ENCODE measurements around the gene TBXAS1. TPM values are rescaled to one million over a fixed set of nuclear protein-coding genes. Genes with fewer than 3 reads are reported as not detected.

Gene TBXAS1
- polyA plus RNA-seq, 1 donor from 2014 or later, result 0.93 TPM

DNA sequence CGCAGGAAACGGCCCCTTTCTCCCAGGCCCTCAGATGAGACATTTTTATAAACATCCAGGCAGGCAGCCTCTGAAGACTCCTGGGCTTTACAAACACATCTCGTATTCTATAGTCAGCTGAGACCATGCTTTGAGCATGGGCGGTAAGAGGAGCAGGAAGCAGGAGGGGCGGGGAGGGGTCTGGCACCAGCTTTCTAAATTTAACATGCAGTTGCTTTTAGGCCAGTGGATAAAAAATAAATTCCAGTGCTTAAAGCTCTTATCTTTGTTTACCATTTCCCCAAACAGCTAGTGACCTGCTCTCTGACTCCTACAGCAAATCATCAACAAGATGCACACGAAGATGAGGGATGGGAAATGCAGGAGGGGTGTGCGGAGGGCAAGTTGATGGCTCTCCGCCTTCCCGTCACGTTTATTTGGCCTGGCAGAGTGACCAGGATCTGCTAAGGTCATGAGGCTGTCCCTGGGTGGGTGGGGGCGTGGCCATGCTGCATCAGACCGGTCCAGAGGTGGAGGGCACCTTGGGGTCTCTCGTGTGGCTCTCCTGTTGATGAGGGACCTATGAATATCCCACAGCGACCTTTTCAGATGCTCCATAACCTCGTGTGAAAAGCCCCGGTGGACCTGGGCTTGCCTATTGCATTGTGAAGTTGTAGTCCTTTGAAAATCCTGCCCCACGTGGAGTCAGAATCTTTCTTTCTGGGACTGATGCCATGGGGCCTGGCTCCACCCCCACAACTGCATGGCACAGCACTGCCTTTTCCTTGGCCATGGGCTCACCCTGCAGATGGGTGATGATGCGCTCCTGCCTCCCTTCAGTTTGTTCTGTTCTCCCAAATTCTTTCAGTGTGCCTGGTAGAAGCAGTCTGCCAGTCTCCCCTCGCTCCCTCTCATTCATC is 166.2 kb downstream of the TBXAS1 start:
- H4K20me1 ChIP-seq (ENCODE audit: insufficient read depth), result no peaks in the 10 kb centered on the region
- no peak overlapping the region for H3K27ac ChIP-seq (ENCODE audit: low read length)
- H3K9me2 ChIP-seq (ENCODE audit: insufficient read depth, low read length), result no peaks in the 10 kb centered on the region
- no peaks in the 10 kb centered on the region for H3K9me3 ChIP-seq (ENCODE audit: low read length)
- H3K4me3 ChIP-seq (ENCODE audit: low read length), result no peak overlapping the region
- H3K4me2 ChIP-seq (ENCODE audit: low read length), result no peak overlapping the region
- no peaks in the 10 kb centered on the region for H3K79me2 ChIP-seq (replicated peaks; ENCODE audit: insufficient read depth, low read length)
- no peaks in the 10 kb centered on the region for H3K27me3 ChIP-seq (ENCODE audit: insufficient read depth, low read depth, low read length)
- no peak for TF ChIP-seq EP300 (conservative IDR thresholded peaks at IDR 0.05; ENCODE audit: poor library complexity, severe bottlenecking)
- TF ChIP-seq, protein P1, sequence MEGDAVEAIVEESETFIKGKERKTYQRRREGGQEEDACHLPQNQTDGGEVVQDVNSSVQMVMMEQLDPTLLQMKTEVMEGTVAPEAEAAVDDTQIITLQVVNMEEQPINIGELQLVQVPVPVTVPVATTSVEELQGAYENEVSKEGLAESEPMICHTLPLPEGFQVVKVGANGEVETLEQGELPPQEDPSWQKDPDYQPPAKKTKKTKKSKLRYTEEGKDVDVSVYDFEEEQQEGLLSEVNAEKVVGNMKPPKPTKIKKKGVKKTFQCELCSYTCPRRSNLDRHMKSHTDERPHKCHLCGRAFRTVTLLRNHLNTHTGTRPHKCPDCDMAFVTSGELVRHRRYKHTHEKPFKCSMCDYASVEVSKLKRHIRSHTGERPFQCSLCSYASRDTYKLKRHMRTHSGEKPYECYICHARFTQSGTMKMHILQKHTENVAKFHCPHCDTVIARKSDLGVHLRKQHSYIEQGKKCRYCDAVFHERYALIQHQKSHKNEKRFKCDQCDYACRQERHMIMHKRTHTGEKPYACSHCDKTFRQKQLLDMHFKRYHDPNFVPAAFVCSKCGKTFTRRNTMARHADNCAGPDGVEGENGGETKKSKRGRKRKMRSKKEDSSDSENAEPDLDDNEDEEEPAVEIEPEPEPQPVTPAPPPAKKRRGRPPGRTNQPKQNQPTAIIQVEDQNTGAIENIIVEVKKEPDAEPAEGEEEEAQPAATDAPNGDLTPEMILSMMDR (IDR thresholded peaks at IDR 0.05; ENCODE audit: poor library complexity, severe bottlenecking), result no peak
- no peak for TF ChIP-seq SMC3 (conservative IDR thresholded peaks at IDR 0.05; ENCODE audit: poor library complexity)
- no peak for TF ChIP-seq EZH2 (IDR thresholded peaks at IDR 0.05; ENCODE audit: borderline replicate concordance, insufficient read depth, low read length, poor library complexity, severe bottlenecking)
- TF ChIP-seq POLR2AphosphoS5 (IDR thresholded peaks at IDR 0.05), result no peak
- TF ChIP-seq RAD21 (conservative IDR thresholded peaks at IDR 0.05), result no peak
- no peak for TF ChIP-seq MXI1 (conservative IDR thresholded peaks at IDR 0.05; ENCODE audit: poor library complexity, severe bottlenecking)
- TF ChIP-seq REST (IDR thresholded peaks at IDR 0.05; ENCODE audit: borderline replicate concordance), result no peak
- TF ChIP-seq TAF1 (IDR thresholded peaks at IDR 0.05; ENCODE audit: low read depth), result no peak
- no peak overlapping the region for H2AFZ ChIP-seq (ENCODE audit: low read depth, low read length)
- H3F3A ChIP-seq (ENCODE audit: insufficient read depth, low read length, poor library complexity, severe bottlenecking), result no peaks in the 10 kb centered on the region
- no peak overlapping the region for H3K9ac ChIP-seq (ENCODE audit: low read length)
- no peaks in the 10 kb centered on the region for H3K36me3 ChIP-seq (ENCODE audit: insufficient read depth, low read length)

- Histone ChIP-seq H3K4me2 (ENCODE audit: low read length) (no peak overlapping the region), H3K9me2 (ENCODE audit: insufficient read depth, low read length) (no peaks in the 10 kb centered on the region), H3F3A (ENCODE audit: insufficient read depth, low read length, poor library complexity, severe bottlenecking) (no peaks in the 10 kb centered on the region), H3K36me3 (ENCODE audit: insufficient read depth, low read length) (no peaks in the 10 kb centered on the region), H4K20me1 (ENCODE audit: insufficient read depth) (no peaks in the 10 kb centered on the region), H3K27me3 (ENCODE audit: insufficient read depth, low read depth, low read length) (no peaks in the 10 kb centered on the region), H2AFZ (ENCODE audit: low read depth, low read length) (no peak overlapping the region), H3K79me2 (replicated peaks; ENCODE audit: insufficient read depth, low read length) (no peaks in the 10 kb centered on the region), H3K9me3 (ENCODE audit: low read length) (no peaks in the 10 kb centered on the region), H3K9ac (ENCODE audit: low read length) (no peak overlapping the region), H3K4me3 (ENCODE audit: low read length) (no peak overlapping the region), H3K27ac (ENCODE audit: low read length) (no peak overlapping the region)
- TF ChIP-seq EZH2 (IDR thresholded peaks at IDR 0.05; ENCODE audit: borderline replicate concordance, insufficient read depth, low read length, poor library complexity, severe bottlenecking) (no peak), SMC3 (conservative IDR thresholded peaks at IDR 0.05; ENCODE audit: poor library complexity) (no peak), EP300 (conservative IDR thresholded peaks at IDR 0.05; ENCODE audit: poor library complexity, severe bottlenecking) (no peak), POLR2AphosphoS5 (IDR thresholded peaks at IDR 0.05) (no peak)
- TF ChIP-seq, protein P1 (IDR thresholded peaks at IDR 0.05; ENCODE audit: poor library complexity, severe bottlenecking), result no peak
Measured at GRCh38 chr7:139998572-139998971, 169.5 kb downstream of the TBXAS1 start.

Data from neural cell (in vitro differentiated cells).